ENCODE data around the gene SCO1. TPM values are rescaled to one million over a fixed set of nuclear protein-coding genes. Genes with fewer than 3 reads are reported as not detected.
"Not testable (repeated sequence)": the region's sequence is repeated elsewhere in the genome, so short reads cannot be mapped to it uniquely, and the experiment has no call there.

Gene SCO1
- total RNA-seq, 2 experiments from 2014 or later: 23.7 to 25.3 TPM

- no peaks in the 10 kb centered on the region for H3K27me3 Mint-ChIP-seq
- H3K4me1 Mint-ChIP-seq: peaks cover 5% of the 10 kb centered on the region
- no peak overlapping the region for H3K4me3 Mint-ChIP-seq
- ChIA-PET CTCF (no interaction called here), POLR2A (no interaction called here)
- no peaks in the 10 kb centered on the region for H3K9me3 Mint-ChIP-seq
- H3K36me3 Mint-ChIP-seq (ENCODE audit: low read depth): peaks cover 41% of the 10 kb centered on the region
- H3K27ac Mint-ChIP-seq: no peak overlapping the region
- no peak for DNase-seq
These were observed 16.0 kb upstream of the SCO1 start for GRCh38 chr17:10713318-10713717.

DNA sequence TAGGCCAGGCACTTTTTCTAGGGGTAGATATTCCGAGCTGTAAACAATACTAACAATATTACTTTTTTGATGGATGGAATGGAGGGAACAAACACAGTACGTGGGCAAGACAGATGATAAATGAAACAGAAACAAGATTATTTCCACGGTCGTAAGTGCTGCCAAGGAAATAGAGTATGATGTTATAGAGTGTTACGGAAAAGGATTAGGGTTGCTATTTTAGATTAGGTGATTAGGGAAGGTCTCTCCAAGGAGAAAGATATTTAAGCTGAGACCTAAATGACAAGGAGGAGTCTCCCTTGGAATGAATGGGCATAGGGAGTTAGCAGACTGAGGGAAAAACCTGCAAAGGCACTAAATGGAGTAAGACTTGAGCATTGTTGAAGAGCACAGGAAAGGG is 8.4 kb upstream of the SCO1 start:
- ChIA-PET POLR2A (no interaction called here), CTCF (interaction anchor here (1.4 kb wide), 1 partner anchor 31 kb away, joined by 4 read pairs; no protein-coding TSS in a partner anchor)
- Mint-ChIP-seq H3K36me3 (ENCODE audit: low read depth) (peaks cover 54% of the 10 kb centered on the region), H3K27ac (peak overlapping the region; percentile 6), H3K4me3 (no peak overlapping the region), H3K9me3 (no peaks in the 10 kb centered on the region), H3K4me1 (peaks cover 49% of the 10 kb centered on the region), H3K27me3 (no peaks in the 10 kb centered on the region)
- no peak for DNase-seq

- Mint-ChIP-seq H3K4me1 (peaks cover 60% of the 10 kb centered on the region), H3K36me3 (ENCODE audit: low read depth) (peaks cover 39% of the 10 kb centered on the region), H3K27ac (peak overlapping the region; percentile 80), H3K9me3 (no peaks in the 10 kb centered on the region), H3K4me3 (peak overlapping the region; percentile 20), H3K27me3 (no peaks in the 10 kb centered on the region)
- CTCF ChIA-PET: interaction anchor here (1.4 kb wide), 1 partner anchor 56 kb away, joined by 3 read pairs; no protein-coding TSS in a partner anchor
- no peak for DNase-seq
- POLR2A ChIA-PET: no interaction called here
These were observed 5.2 kb upstream of the SCO1 start for GRCh38 chr17:10702574-10702973.

DNA sequence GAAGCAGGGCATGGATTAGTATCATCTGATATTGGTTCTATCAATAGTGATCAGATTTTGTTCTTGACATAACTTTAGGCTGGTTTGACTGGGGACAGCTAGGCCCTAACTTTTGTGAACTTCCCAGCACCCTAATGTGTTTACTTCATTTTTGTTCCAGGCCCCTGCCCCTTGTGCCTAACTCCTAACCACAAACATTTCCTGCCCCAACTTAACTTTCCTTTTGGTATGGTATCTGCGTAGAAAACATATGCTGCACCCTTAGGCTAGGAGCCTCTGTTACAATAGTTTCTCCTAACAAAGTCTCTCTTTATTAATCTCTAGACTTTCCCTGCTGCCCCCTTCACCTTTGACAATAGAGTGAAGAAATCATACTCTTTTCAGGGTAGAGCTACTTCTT is 2.5 kb upstream of the SCO1 start:
- ChIA-PET CTCF (interaction anchor here (0.7 to 1.8 kb wide), 3 partner anchors 20 to 368 kb away, joined by 3 to 8 read pairs (median 3); no protein-coding TSS in a partner anchor), POLR2A (no interaction called here)
- H3K36me3 Mint-ChIP-seq (ENCODE audit: low read depth): peaks cover 32% of the 10 kb centered on the region

DNA sequence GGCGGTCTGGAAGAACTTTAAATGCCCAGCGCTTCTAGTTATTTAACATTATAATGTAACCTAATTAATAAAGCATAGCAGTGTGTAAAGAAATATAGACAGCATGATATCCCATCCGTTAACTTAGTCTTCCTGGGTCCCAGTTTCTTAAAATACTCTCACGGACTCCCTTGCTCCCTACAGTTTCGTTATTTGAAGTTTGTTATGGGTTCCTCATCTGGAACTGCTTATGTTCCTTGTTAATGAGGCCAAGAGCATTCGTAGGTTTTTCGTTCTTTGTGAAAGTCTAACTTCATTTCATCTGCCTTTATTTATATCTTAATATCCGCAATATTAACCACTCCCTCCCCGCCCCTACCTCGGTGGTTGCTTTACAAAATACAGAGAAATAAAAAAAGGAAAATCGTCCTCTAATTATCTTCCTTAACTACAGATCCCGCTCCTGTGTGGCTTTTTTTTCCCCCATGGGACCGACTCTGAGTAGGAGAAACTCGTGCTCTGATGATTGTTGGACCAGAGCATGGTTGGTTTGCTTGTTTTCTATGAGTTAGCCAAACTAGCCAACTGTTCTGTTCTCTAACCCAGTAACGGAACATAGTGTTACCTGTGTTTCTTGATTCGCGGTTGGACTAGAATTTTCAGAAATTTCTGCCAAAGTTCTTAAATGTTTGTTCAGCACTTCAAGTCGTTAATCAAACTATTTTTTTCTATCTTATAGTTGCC is 924 bp upstream of the SCO1 start:
- DNase-seq: no peak
- Mint-ChIP-seq H3K36me3 (ENCODE audit: low read depth) (peaks cover 39% of the 10 kb centered on the region), H3K4me1 (peaks cover 57% of the 10 kb centered on the region), H3K4me3 (peak overlapping the region; percentile 97), H3K9me3 (no peaks in the 10 kb centered on the region), H3K27me3 (no peaks in the 10 kb centered on the region), H3K27ac (peak overlapping the region; percentile 95)
- ChIA-PET POLR2A (no interaction called here), CTCF (no interaction called here)

More for the DNA sequence above, 2.5 kb upstream of the SCO1 start:
- no peaks in the 10 kb centered on the region for H3K27me3 Mint-ChIP-seq
- peaks cover 62% of the 10 kb centered on the region for H3K4me1 Mint-ChIP-seq
- H3K9me3 Mint-ChIP-seq: no peaks in the 10 kb centered on the region
- H3K4me3 Mint-ChIP-seq: peak overlapping the region; percentile 64
- DNase-seq: peak; percentile 56
- peak overlapping the region; percentile 92 for H3K27ac Mint-ChIP-seq

DNA sequence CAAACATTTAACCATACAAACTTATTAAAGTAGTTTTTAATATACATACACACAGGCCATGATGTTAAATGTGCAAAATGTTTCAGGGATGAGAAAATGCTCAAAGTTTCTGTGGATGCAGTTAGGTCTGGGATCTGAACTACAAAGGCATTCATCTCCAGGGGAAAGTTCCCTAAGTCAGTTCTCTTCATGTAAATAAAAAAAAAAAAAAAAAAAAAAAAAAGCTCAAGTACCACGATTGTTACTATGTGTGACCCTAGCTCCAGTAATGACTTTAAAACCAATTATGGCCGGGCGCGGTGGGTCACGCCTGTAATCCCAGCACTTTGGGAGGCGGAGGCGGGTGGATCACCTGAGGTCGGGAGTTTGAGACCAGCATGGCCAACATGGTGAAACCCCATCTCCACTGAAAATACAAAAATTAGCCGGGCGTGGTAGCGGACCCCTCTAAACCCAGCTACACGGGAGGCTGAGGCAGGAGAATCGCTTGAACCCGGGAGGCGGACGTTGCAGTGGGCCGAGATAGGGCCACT is 1.4 kb downstream of the SCO1 start:
- H3K9me3 Mint-ChIP-seq, POLR2A ChIA-PET, H3K27me3 Mint-ChIP-seq, DNase-seq: not testable (repeated sequence)
- CTCF ChIA-PET: interaction anchor here (0.6 to 1.8 kb wide), 3 partner anchors 8 to 1258 kb away, joined by 3 to 6 read pairs (median 3); no protein-coding TSS in a partner anchor
- peaks cover 43% of the 10 kb centered on the region for H3K36me3 Mint-ChIP-seq (ENCODE audit: low read depth)
- H3K4me3 Mint-ChIP-seq: peak overlapping the region; percentile 97
- peaks cover 50% of the 10 kb centered on the region for H3K4me1 Mint-ChIP-seq
- H3K27ac Mint-ChIP-seq: peak overlapping the region; percentile 46

DNA sequence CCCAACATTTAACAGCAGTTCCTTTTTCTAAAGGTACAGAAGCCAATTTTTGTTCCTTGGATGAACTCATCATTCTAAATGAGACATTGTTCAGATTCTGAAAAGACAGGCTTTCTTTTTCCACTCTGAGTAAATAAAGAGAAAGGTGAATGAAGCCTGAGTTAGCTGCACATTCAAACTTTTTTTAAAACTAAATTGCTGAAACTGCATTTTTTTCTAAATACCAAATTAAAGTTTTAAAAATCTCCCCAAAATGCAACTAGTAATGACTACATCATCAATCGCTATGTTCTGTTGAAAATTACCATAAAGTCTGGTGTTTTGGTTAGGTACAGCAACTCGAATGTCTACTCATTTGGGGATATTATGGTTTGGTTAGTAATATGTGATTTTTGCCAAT is 9.8 kb downstream of the SCO1 start:
- CTCF ChIA-PET: interaction anchor here (0.6 kb wide), 1 partner anchor 9 kb away, joined by 3 read pairs; no protein-coding TSS in a partner anchor
- Mint-ChIP-seq H3K4me1 (peaks cover 27% of the 10 kb centered on the region), H3K27ac (no peak overlapping the region), H3K27me3 (no peaks in the 10 kb centered on the region), H3K36me3 (ENCODE audit: low read depth) (peaks cover 61% of the 10 kb centered on the region), H3K9me3 (no peaks in the 10 kb centered on the region), H3K4me3 (no peak overlapping the region)
- POLR2A ChIA-PET: no interaction called here
- DNase-seq: no peak

- H3K27ac Mint-ChIP-seq: no peak overlapping the region
- no peak overlapping the region for H3K4me3 Mint-ChIP-seq
- peaks cover 51% of the 10 kb centered on the region for H3K36me3 Mint-ChIP-seq (ENCODE audit: low read depth)
- DNase-seq: no peak
- peaks cover 7% of the 10 kb centered on the region for H3K4me1 Mint-ChIP-seq
- ChIA-PET POLR2A (no interaction called here), CTCF (interaction anchor here (1.0 kb wide), 1 partner anchor 10 kb away, joined by 6 read pairs; no protein-coding TSS in a partner anchor)
- no peaks in the 10 kb centered on the region for H3K9me3 Mint-ChIP-seq
- H3K27me3 Mint-ChIP-seq: no peaks in the 10 kb centered on the region
These were observed 13.5 kb downstream of the SCO1 start for GRCh38 chr17:10683853-10684252.

- DNase-seq: no peak
- peaks cover 52% of the 10 kb centered on the region for H3K36me3 Mint-ChIP-seq (ENCODE audit: low read depth)
- H3K4me1 Mint-ChIP-seq: no peaks in the 10 kb centered on the region
- H3K4me3 Mint-ChIP-seq: no peak overlapping the region
- ChIA-PET POLR2A (no interaction called here), CTCF (interaction anchor here (1.8 kb wide), 1 partner anchor 14 kb away, joined by 6 read pairs; no protein-coding TSS in a partner anchor)
- H3K27me3 Mint-ChIP-seq: no peaks in the 10 kb centered on the region
- H3K27ac Mint-ChIP-seq: no peak overlapping the region
- H3K9me3 Mint-ChIP-seq: no peaks in the 10 kb centered on the region
These were observed 15.4 kb downstream of the SCO1 start for GRCh38 chr17:10681866-10682446.

DNA sequence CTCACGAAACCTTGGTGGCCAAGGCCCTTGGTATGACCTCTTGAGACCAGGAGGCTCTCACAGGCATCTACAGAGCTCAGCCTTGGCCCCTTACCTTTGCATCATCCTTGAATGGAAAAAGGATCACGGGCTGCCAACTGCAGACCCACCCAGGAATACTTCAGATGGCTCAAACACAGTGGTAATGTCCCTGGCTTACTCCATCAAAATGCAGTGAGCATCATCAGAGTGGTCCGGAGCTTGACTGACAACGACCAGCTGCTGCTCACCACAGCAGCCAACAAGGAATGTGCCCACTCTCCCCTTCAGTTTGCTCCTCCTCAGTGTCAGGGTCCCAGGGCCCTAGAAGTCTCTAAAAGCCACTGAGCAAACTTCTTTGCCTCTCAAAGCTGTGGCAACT is 22.6 kb downstream of the SCO1 start:
- Mint-ChIP-seq H3K9me3 (no peaks in the 10 kb centered on the region), H3K4me1 (no peaks in the 10 kb centered on the region), H3K36me3 (ENCODE audit: low read depth) (peaks cover 11% of the 10 kb centered on the region), H3K4me3 (no peak overlapping the region), H3K27me3 (no peaks in the 10 kb centered on the region), H3K27ac (no peak overlapping the region)
- no peak for DNase-seq
- POLR2A ChIA-PET: no interaction called here
- CTCF ChIA-PET: interaction anchor here (1.6 kb wide), 1 partner anchor 44 kb away, joined by 3 read pairs; no protein-coding TSS in a partner anchor

DNA sequence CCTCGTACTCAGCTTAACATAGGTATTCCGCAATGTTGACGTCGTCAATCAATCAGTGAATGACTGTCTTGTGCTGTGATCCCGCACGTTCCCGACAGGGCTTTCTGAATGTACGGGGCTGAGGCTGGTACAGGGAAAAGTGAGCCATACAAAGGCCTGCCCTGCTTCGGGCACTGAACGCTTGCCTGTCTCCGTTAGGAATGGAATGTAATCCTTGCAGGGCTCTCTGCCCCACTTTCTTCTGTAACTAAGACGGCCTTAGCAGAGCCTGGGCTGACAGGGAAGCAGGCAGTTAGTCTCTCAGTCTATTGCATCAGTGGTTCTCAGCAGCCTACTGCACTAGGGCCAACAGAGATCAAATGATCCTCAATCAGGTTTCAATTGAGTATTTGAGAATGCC is 24.0 kb downstream of the SCO1 start:
- H3K4me3 Mint-ChIP-seq: no peak overlapping the region
- H3K4me1 Mint-ChIP-seq: no peaks in the 10 kb centered on the region
- H3K27ac Mint-ChIP-seq: no peak overlapping the region
- peaks cover 8% of the 10 kb centered on the region for H3K36me3 Mint-ChIP-seq (ENCODE audit: low read depth)
- H3K9me3 Mint-ChIP-seq: no peaks in the 10 kb centered on the region
- ChIA-PET POLR2A (no interaction called here), CTCF (interaction anchor here (1.0 kb wide), 1 partner anchor 19 kb away, joined by 3 read pairs; no protein-coding TSS in a partner anchor)
- DNase-seq: no peak
- no peaks in the 10 kb centered on the region for H3K27me3 Mint-ChIP-seq

DNA sequence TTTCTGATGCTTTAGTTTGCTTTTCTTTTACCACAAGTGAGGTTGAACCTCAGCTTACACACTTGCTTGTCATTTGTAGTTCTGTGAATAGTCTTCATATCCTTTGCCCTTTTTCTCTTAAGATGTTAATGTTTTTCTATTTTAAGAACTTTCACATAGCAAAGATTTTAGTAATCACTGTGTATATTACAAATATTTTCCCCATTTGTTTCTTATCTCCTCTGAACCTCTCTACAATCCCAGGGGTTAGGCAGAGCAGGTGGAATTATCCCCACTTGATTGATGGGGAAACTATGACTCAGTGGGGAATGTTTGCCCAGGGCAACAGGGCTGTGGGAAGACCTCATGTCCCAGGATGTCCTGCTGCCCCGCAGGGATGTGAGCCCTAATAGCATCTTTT is 28.6 kb downstream of the SCO1 start:
- ChIA-PET CTCF (no interaction called here), POLR2A (no interaction called here)
- H3K4me1 Mint-ChIP-seq: no peaks in the 10 kb centered on the region
- no peaks in the 10 kb centered on the region for H3K27me3 Mint-ChIP-seq
- H3K9me3 Mint-ChIP-seq: no peaks in the 10 kb centered on the region
- no peak overlapping the region for H3K4me3 Mint-ChIP-seq
- no peak overlapping the region for H3K27ac Mint-ChIP-seq
- no peaks in the 10 kb centered on the region for H3K36me3 Mint-ChIP-seq (ENCODE audit: low read depth)
- no peak for DNase-seq

GRCh38 chr17:10666906-10667305 is 30.4 kb downstream of the SCO1 start:
- CTCF ChIA-PET: no interaction called here
- H3K9me3 Mint-ChIP-seq: no peaks in the 10 kb centered on the region
- no peak for DNase-seq
- no peaks in the 10 kb centered on the region for H3K4me1 Mint-ChIP-seq
- no peaks in the 10 kb centered on the region for H3K36me3 Mint-ChIP-seq (ENCODE audit: low read depth)
- no peaks in the 10 kb centered on the region for H3K27me3 Mint-ChIP-seq
- no peak overlapping the region for H3K4me3 Mint-ChIP-seq
- POLR2A ChIA-PET: no interaction called here
- no peak overlapping the region for H3K27ac Mint-ChIP-seq

Measured in activated CD4-positive, alpha-beta T cell treated with anti-CD3 and anti-CD28 coated beads, Interleukin-2, amount 10 ng/mL, durations not matched to agents 7 days and 5 days (primary cell).